Fibroblast of villous mesenchyme (primary cell): ENCODE measurements around the gene TAGAP. TPM values are rescaled to one million over a fixed set of nuclear protein-coding genes. Genes with fewer than 3 reads are reported as not detected.
A peak's percentile ranks its signal among the peaks of the same experiment; 100 is the strongest.

Experiments
- DNase-seq: peaks from one replicate; pipeline ENCODE4 v3.0.0-alpha.2; 2010; ENCODE audit warnings: low read depth
- H3K4me3 ChIP-seq: 2 replicates; pipeline ENCODE4 v1.5.1; 2011; ENCODE audit warnings: low read depth, mild to moderate bottlenecking, low read length
- CTCF ChIP-seq: IDR thresholded peaks from 2 replicates; pipeline ENCODE4 v1.5.1; 2012; ENCODE audit warnings: low read depth, mild to moderate bottlenecking, low read length; ENCODE audit not compliant: insufficient read depth
- total RNA-seq: library from RNA; depleted of rRNA; stranded (reverse); fragments of >200 nt; gene quantifications from 2 replicates; pipeline ENCODE4 v1.2.3, GENCODE V29; 2012

TAGAP gene
- total RNA-seq, 1 donor: not detected

- H3K4me3 ChIP-seq: no peak overlapping the region
- no peak for TF ChIP-seq CTCF
- DNase-seq: no peak
Measured at GRCh38 chr6:159086033-159086618, 41.3 kb upstream of the TAGAP start.

- no peak overlapping the region for H3K4me3 ChIP-seq
- TF ChIP-seq CTCF: no peak
- no peak for DNase-seq
Measured at GRCh38 chr6:159085396-159085895, 40.7 kb upstream of the TAGAP start.

GRCh38 chr6:159084493-159085091 lies 39.8 kb upstream of the TAGAP start:
- peak; percentile 57 for DNase-seq
- no peak for TF ChIP-seq CTCF

GRCh38 chr6:159083146-159083545 lies 38.4 kb upstream of the TAGAP start:
- TF ChIP-seq CTCF: no peak
- no peak overlapping the region for H3K4me3 ChIP-seq
- no peak for DNase-seq

More at GRCh38 chr6:159084493-159085091, 39.8 kb upstream of the TAGAP start:
- H3K4me3 ChIP-seq: no peak overlapping the region

GRCh38 chr6:159082039-159082815 lies 37.4 kb upstream of the TAGAP start:
- no peak for DNase-seq
- TF ChIP-seq CTCF: no peak
- H3K4me3 ChIP-seq: no peak overlapping the region

- no peak overlapping the region for H3K4me3 ChIP-seq
- no peak for DNase-seq
- no peak for TF ChIP-seq CTCF
Measured at GRCh38 chr6:159080217-159080976, 35.6 kb upstream of the TAGAP start.
